ENCODE results near the gene ARFIP2. TPM values are rescaled to one million over a fixed set of nuclear protein-coding genes. Genes with fewer than 3 reads are reported as not detected.

Gene ARFIP2
- polyA plus RNA-seq, 1 donor (not counting 4 experiments of a cell fraction or from before 2014, with no cell fraction given): 66.3 TPM

DNA sequence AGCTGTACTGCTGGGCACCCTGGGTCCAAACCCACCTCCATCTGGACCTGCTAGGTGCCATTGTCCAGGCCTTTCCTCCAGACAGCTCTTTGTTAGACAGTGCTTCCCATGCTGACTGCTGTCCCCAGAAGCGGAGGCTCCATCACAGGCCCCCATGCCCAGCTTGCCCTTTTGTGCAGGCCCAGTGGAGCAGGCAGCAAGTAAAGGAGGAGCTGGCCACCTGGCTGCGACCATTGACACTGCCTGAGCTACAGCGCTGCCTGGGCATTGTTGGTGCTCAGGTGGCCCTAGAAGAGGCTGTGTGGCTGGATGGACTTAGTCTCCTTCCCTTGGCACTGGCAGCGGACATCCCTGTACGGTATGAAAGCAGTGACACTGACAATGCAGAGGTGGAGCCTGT is 17.4 kb upstream of the ARFIP2 start:
- H3K79me2 ChIP-seq (ENCODE audit: control insufficient read depth, insufficient read depth, low read length): no peaks in the 10 kb centered on the region
- dilution Hi-C loops (cut with MboI; ENCODE audit: extremely low pct_ligation_motif_present, low sequenced_read_pairs): no loop called here
- H3K9ac ChIP-seq (ENCODE audit: control insufficient read depth, extremely low read depth, insufficient read depth, low read length): no peak overlapping the region
- H3K9me1 ChIP-seq (ENCODE audit: control insufficient read depth, extremely low read depth, insufficient read depth, low read length): no peaks in the 10 kb centered on the region
- FAIRE-seq (no peak), DNase-seq (ENCODE audit: low read depth, low spot score) (no peak)
- no peaks in the 10 kb centered on the region for H3K9me3 ChIP-seq (ENCODE audit: control insufficient read depth, low read depth, low read length)
- peaks cover 2 to 12% of the 10 kb centered on the region in 2 experiments for H3K36me3 ChIP-seq (ENCODE audit: control insufficient read depth in 2 of 2, extremely low read depth in 1 of 2, insufficient read depth in 2 of 2, low read length in 2 of 2)
- no peak overlapping the region for H3K27ac ChIP-seq (ENCODE audit: control insufficient read depth, insufficient read depth, low read length)
- H3K4me2 ChIP-seq (ENCODE audit: control insufficient read depth, extremely low read depth, insufficient read depth, low read depth, low read length): no peak overlapping the region
- no peak overlapping the region for H3K4me3 ChIP-seq (ENCODE audit: control insufficient read depth in 2 of 3, extremely low read depth in 1 of 3, insufficient read depth in 2 of 3, low read depth in 1 of 3, low read length in 3 of 3)
- no peaks in the 10 kb centered on the region for H4K20me1 ChIP-seq (ENCODE audit: control insufficient read depth, extremely low read depth, insufficient read depth, low read length)
- H2AFZ ChIP-seq (ENCODE audit: control insufficient read depth, low read length): no peak overlapping the region
- no peaks in the 10 kb centered on the region for H3K27me3 ChIP-seq (ENCODE audit: control insufficient read depth, extremely low read depth, insufficient read depth, low read length)
- TF ChIP-seq EZH2 (IDR thresholded peaks at IDR 0.05; ENCODE audit: low read length): no peak
- TF ChIP-seq, protein P1, sequence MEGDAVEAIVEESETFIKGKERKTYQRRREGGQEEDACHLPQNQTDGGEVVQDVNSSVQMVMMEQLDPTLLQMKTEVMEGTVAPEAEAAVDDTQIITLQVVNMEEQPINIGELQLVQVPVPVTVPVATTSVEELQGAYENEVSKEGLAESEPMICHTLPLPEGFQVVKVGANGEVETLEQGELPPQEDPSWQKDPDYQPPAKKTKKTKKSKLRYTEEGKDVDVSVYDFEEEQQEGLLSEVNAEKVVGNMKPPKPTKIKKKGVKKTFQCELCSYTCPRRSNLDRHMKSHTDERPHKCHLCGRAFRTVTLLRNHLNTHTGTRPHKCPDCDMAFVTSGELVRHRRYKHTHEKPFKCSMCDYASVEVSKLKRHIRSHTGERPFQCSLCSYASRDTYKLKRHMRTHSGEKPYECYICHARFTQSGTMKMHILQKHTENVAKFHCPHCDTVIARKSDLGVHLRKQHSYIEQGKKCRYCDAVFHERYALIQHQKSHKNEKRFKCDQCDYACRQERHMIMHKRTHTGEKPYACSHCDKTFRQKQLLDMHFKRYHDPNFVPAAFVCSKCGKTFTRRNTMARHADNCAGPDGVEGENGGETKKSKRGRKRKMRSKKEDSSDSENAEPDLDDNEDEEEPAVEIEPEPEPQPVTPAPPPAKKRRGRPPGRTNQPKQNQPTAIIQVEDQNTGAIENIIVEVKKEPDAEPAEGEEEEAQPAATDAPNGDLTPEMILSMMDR (optimal IDR thresholded peaks at IDR 0.05 in 1 of 3, IDR thresholded peaks at IDR 0.05 in 1 of 3, conservative IDR thresholded peaks at IDR 0.05 in 1 of 3; ENCODE audit: extremely low read depth in 1 of 3, insufficient read depth in 2 of 3, low read length in 3 of 3): no peak
- peaks cover 4% of the 10 kb centered on the region for H3K4me1 ChIP-seq (ENCODE audit: control insufficient read depth, extremely low read depth, insufficient read depth, low read length)

DNA sequence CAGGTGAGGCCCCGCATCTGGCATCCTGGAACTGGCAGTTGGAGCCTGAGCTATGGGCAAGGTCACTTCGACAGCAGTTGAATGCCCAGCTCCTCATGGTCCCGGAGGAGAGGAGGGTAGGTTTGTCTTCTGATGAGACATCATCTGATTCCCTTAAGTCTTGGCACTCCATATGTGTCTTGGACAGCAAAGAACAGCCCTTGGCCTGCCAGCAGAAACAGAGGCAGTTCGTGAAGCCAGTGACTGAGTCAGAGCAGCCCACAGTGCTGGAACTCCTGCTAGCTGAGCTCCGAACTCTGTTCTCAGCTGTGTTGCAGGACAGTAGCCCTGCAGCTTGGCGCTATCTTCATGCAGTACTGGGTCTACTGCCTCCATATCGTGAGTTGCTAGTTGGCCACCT is 17.0 kb upstream of the ARFIP2 start:
- no peaks in the 10 kb centered on the region for H3K79me2 ChIP-seq (ENCODE audit: control insufficient read depth, insufficient read depth, low read length)
- H3K4me3 ChIP-seq (ENCODE audit: control insufficient read depth in 2 of 3, extremely low read depth in 1 of 3, insufficient read depth in 2 of 3, low read depth in 1 of 3, low read length in 3 of 3): no peak overlapping the region
- FAIRE-seq (no peak), DNase-seq (ENCODE audit: low read depth, low spot score) (no peak)
- H3K9ac ChIP-seq (ENCODE audit: control insufficient read depth, extremely low read depth, insufficient read depth, low read length): no peak overlapping the region
- peaks cover 2 to 12% of the 10 kb centered on the region in 2 experiments for H3K36me3 ChIP-seq (ENCODE audit: control insufficient read depth in 2 of 2, extremely low read depth in 1 of 2, insufficient read depth in 2 of 2, low read length in 2 of 2)
- no peak overlapping the region for H2AFZ ChIP-seq (ENCODE audit: control insufficient read depth, low read length)
- H3K9me3 ChIP-seq (ENCODE audit: control insufficient read depth, low read depth, low read length): no peaks in the 10 kb centered on the region
- peaks cover under 1% of the 10 kb centered on the region for H3K4me1 ChIP-seq (ENCODE audit: control insufficient read depth, extremely low read depth, insufficient read depth, low read length)
- H3K27me3 ChIP-seq (ENCODE audit: control insufficient read depth, extremely low read depth, insufficient read depth, low read length): no peaks in the 10 kb centered on the region
- H3K9me1 ChIP-seq (ENCODE audit: control insufficient read depth, extremely low read depth, insufficient read depth, low read length): no peaks in the 10 kb centered on the region
- no peaks in the 10 kb centered on the region for H4K20me1 ChIP-seq (ENCODE audit: control insufficient read depth, extremely low read depth, insufficient read depth, low read length)
- TF ChIP-seq EZH2 (IDR thresholded peaks at IDR 0.05; ENCODE audit: low read length): no peak
- TF ChIP-seq, protein P1 (optimal IDR thresholded peaks at IDR 0.05 in 1 of 3, IDR thresholded peaks at IDR 0.05 in 1 of 3, conservative IDR thresholded peaks at IDR 0.05 in 1 of 3; ENCODE audit: extremely low read depth in 1 of 3, insufficient read depth in 2 of 3, low read length in 3 of 3): no peak
- dilution Hi-C loops (cut with MboI; ENCODE audit: extremely low pct_ligation_motif_present, low sequenced_read_pairs): no loop called here
- H3K27ac ChIP-seq (ENCODE audit: control insufficient read depth, insufficient read depth, low read length): no peak overlapping the region
- H3K4me2 ChIP-seq (ENCODE audit: control insufficient read depth, extremely low read depth, insufficient read depth, low read depth, low read length): no peak overlapping the region

All from keratinocyte (primary cell).